Gastrocnemius medialis (tissue), 4 donors: ENCODE results near the gene CALD1.

Experiments used
- POLR2A ChIP-seq, 2 donors: fragments of 450-650 bp; IDR thresholded peaks; one replicate each; pipeline ENCODE4 v1.6.1; 2017; ENCODE audit warnings: antibody characterized with exemption in 2 of 2, mild to moderate bottlenecking in 2 of 2, moderate library complexity in 2 of 2
- TF ChIP-seq, protein P1 (sequence below), 5 experiments: fragments of 450-650 bp in 3 of 5; fragments of 200-600 bp in 2 of 5; sonication (generic) in 2 of 5; IDR thresholded peaks in 4 of 5; conservative IDR thresholded peaks in 1 of 5; 1 replicate in 4 of 5; 2 replicates in 1 of 5; pipeline ENCODE4 v1.5.1; 2016 to 2019; ENCODE audit warnings: antibody characterized with exemption in 5 of 5, mild to moderate bottlenecking in 3 of 5, moderate library complexity in 3 of 5

DNA sequence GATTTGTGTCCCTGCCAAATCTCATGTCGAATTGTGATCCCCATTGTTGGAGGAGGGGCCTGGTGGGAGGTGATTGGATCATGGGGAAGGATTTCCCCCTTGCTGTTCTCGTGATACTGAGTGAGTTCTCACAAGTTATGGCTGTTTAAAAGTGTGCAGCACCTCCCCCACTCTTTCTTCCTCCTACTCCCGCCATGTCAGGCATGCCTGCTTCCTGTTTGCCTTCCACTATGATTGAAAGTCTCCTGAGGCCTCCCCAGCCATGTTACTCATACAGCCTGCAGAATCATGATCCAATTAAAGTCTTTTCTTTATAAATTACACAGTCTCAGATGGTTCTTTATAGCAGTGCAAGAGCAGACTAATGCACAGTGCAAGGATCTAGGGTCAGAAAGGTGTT is 75.4 kb downstream of the CALD1 start:
- no peak for TF ChIP-seq POLR2A (IDR thresholded peaks at IDR 0.05)
- TF ChIP-seq, protein P1, sequence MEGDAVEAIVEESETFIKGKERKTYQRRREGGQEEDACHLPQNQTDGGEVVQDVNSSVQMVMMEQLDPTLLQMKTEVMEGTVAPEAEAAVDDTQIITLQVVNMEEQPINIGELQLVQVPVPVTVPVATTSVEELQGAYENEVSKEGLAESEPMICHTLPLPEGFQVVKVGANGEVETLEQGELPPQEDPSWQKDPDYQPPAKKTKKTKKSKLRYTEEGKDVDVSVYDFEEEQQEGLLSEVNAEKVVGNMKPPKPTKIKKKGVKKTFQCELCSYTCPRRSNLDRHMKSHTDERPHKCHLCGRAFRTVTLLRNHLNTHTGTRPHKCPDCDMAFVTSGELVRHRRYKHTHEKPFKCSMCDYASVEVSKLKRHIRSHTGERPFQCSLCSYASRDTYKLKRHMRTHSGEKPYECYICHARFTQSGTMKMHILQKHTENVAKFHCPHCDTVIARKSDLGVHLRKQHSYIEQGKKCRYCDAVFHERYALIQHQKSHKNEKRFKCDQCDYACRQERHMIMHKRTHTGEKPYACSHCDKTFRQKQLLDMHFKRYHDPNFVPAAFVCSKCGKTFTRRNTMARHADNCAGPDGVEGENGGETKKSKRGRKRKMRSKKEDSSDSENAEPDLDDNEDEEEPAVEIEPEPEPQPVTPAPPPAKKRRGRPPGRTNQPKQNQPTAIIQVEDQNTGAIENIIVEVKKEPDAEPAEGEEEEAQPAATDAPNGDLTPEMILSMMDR (IDR thresholded peaks at IDR 0.05 in 4 of 5, conservative IDR thresholded peaks at IDR 0.05 in 1 of 5), result no peak
